T-helper 2 cell treated with Interferon-gamma antibody and Interleukin-4, amounts not matched to agents 5 μg/mL and 100 μg/mL, for 36 hours (primary cell): ENCODE measurements around the gene CDO1.

Experiments
- DNase-seq: peaks from one replicate; pipeline ENCODE4 v3.0.0; 2021; ENCODE audit warnings: low spot score
- H3K27ac Mint-ChIP-seq: one replicate; pipeline ENCODE4 v1.8.0; 2021; ENCODE audit warnings: mild to moderate bottlenecking, mixed read lengths
- H3K27me3 Mint-ChIP-seq: one replicate; pipeline ENCODE4 v1.8.0; 2021; ENCODE audit warnings: low read depth, mixed read lengths
- H3K36me3 Mint-ChIP-seq: one replicate; pipeline ENCODE4 v1.8.0; 2021; ENCODE audit warnings: low read depth, mixed read lengths
- H3K4me1 Mint-ChIP-seq: one replicate; pipeline ENCODE4 v1.8.0; 2021; ENCODE audit warnings: low read depth, mixed read lengths
- H3K4me3 Mint-ChIP-seq: one replicate; pipeline ENCODE4 v1.8.0; 2022; ENCODE audit warnings: mild to moderate bottlenecking, moderate library complexity, mixed read lengths
- H3K9me3 Mint-ChIP-seq: one replicate; pipeline ENCODE4 v1.8.0; 2021; ENCODE audit warnings: mixed read lengths

Gene CDO1

GRCh38 chr5:115816226-115817081, at the start of gene CDO1:
CDO1 (minus strand) TSS chr5:115816659; CDS start chr5:115816397, 262 bp downstream.
- no peak for DNase-seq
- H3K27ac Mint-ChIP-seq = peak within 1 kb of the TSS; percentile 9
- no peaks in the 10 kb centered on the region for H3K36me3 Mint-ChIP-seq
- no peaks in the 10 kb centered on the region for H3K9me3 Mint-ChIP-seq
- H3K4me1 Mint-ChIP-seq = peaks cover 22% of the 10 kb centered on the region
- peaks cover 84% of the 10 kb centered on the region for H3K27me3 Mint-ChIP-seq
- peak within 1 kb of the TSS; percentile 72 for H3K4me3 Mint-ChIP-seq

DNA sequence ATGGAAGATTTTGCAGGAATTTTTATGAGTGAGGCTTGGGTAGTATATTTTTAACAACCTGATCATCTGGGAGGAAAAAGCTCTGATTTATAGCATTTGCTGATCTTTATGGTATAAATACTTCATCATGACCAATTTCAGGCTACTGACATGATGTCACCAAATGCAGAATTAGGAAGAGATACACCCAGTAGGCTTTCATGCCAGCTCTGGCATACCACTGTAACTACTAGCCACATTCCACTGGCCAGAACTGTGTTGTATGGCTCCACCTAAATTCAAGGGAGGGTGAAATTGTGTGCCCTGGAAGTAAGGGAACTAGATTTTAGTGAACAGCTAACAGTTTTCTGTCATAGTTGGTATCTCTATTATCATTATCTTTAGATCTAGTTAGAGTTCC, 42.9 kb upstream of the CDO1 start:
- no peak for DNase-seq
- Mint-ChIP-seq H3K9me3 (no peaks in the 10 kb centered on the region), H3K4me1 (peaks cover 14% of the 10 kb centered on the region), H3K27ac (no peak overlapping the region), H3K27me3 (no peaks in the 10 kb centered on the region), H3K4me3 (no peak overlapping the region), H3K36me3 (peaks cover 5% of the 10 kb centered on the region)

GRCh38 chr5:115858396-115858795, 41.9 kb upstream of the CDO1 start:
- peaks cover 8% of the 10 kb centered on the region for H3K9me3 Mint-ChIP-seq
- peaks cover 18% of the 10 kb centered on the region for H3K4me1 Mint-ChIP-seq
- peaks cover 12% of the 10 kb centered on the region for H3K36me3 Mint-ChIP-seq
- DNase-seq = no peak
- H3K4me3 Mint-ChIP-seq = no peak overlapping the region
- H3K27ac Mint-ChIP-seq = no peak overlapping the region
- H3K27me3 Mint-ChIP-seq = no peaks in the 10 kb centered on the region

DNA sequence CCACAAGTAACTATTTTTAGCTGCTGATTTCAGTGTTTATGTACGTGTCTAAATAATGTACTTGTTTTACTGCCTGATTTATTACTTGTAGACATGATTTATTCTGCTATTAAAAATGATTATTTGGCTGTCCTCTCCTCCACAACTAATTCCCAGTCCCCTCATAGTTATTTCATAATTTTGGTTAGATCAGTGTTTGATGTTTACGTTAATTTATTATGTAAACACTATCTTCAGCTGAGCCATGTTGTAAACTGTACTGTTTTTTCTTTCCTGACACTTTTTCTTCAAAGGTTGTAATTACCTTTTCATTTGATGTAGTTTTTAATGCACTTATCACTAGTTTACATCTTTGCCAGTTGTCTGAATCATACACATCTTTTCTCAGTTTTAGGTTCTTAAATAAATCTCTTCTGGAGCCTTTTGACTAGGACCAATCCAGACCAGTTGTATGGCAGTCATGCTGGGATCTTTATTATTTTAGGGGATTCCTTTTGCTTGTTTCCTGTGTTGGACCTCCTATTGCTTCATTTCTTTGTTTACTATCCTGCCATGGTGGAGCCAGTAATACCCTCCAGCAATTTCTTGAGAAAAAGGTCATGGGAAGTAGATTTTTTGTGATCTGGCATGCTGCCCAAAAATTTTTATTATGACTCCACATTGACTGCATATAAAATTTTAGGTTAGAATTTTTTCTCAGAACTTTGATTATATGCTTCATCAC, 41.3 kb upstream of the CDO1 start:
- Mint-ChIP-seq H3K27ac (no peak overlapping the region), H3K4me1 (peaks cover 22% of the 10 kb centered on the region), H3K9me3 (peaks cover 12% of the 10 kb centered on the region), H3K27me3 (no peaks in the 10 kb centered on the region), H3K4me3 (no peak overlapping the region), H3K36me3 (peaks cover 15% of the 10 kb centered on the region)
- DNase-seq = no peak

GRCh38 chr5:115857057-115857479, 40.6 kb upstream of the CDO1 start:
- Mint-ChIP-seq H3K9me3 (peaks cover 12% of the 10 kb centered on the region), H3K27me3 (no peaks in the 10 kb centered on the region), H3K36me3 (peaks cover 15% of the 10 kb centered on the region), H3K4me3 (no peak overlapping the region), H3K27ac (no peak overlapping the region), H3K4me1 (peaks cover 22% of the 10 kb centered on the region)
- no peak for DNase-seq

DNA sequence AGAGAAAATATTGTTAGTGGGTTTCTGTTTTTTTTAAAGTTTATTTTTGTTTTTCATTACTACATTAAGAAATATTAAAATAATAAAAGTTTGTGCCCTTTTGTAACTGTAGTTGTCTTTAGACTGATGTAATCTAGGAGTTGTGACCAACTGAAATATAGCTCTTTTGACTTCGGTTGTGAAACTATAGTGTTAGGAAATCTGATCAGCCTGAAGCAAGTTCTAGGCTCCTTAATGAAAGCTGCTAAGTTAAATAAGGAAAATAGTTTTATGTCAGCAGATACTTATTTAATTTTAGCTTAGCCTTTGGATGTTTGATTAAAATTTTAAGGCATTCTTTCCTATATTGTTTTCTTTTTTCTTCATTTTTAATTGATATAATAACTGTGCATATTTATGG, 39.5 kb upstream of the CDO1 start:
- Mint-ChIP-seq H3K4me1 (peaks cover 22% of the 10 kb centered on the region), H3K4me3 (no peak overlapping the region), H3K27me3 (no peaks in the 10 kb centered on the region), H3K9me3 (peaks cover 12% of the 10 kb centered on the region), H3K27ac (no peak overlapping the region), H3K36me3 (peaks cover 15% of the 10 kb centered on the region)
- DNase-seq = no peak

DNA sequence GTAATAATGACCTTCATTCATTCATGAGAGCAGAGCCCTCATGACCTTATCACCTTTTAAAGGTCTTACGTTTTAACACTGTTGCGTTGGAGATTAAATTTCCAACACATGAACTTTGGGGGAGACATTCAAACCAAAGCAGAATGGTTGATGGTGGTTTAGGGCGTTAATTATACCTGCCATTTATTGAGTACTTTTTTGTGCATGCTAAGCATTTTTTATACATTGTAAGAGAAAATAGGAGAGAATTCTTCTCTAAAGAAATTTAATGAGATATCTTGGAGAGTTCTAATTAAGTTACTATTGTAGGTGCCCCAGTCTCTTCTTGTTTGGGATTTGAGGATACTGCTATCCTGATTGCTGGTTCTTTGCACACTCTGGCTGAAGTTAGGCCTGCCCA, 37.7 kb upstream of the CDO1 start:
- H3K27ac Mint-ChIP-seq = no peak overlapping the region
- H3K9me3 Mint-ChIP-seq = peaks cover 12% of the 10 kb centered on the region
- no peak overlapping the region for H3K4me3 Mint-ChIP-seq
- peaks cover 23% of the 10 kb centered on the region for H3K4me1 Mint-ChIP-seq
- DNase-seq = no peak
- no peaks in the 10 kb centered on the region for H3K27me3 Mint-ChIP-seq
- H3K36me3 Mint-ChIP-seq = peaks cover 15% of the 10 kb centered on the region

DNA sequence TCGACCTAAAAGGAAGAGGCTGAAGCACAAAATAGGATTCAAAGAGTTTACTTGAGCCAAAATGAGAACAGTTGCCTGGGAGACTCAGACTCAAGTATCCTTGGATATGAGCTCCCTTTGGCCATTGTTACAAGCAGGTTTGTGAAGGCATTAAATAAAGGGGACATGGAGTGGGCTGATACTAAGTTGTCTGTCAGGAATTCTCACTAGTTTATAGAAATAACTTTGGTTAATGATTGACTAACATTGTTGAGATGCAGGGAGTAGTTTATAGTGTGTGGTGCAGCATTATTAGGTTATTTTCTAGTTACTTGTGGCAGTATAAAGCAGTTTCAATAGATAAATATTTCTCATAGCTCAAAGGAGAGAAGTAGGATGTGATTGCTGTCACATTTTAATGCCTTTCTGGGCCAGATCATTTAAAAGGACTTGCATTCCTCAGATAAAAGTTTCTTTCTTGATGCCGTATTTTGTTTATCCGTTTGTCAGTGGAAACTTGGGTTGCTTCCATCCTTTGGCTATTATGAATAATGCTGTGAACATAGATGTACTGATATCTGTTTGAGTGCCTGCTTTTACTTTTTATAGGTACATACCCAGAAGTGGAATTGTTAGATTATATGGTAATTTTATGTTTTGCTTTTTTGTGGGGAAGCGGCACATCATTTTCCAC, 34.4 kb upstream of the CDO1 start:
- Mint-ChIP-seq H3K27ac (no peak overlapping the region), H3K4me3 (no peak overlapping the region), H3K4me1 (peaks cover 12% of the 10 kb centered on the region), H3K27me3 (no peaks in the 10 kb centered on the region), H3K9me3 (peaks cover 12% of the 10 kb centered on the region), H3K36me3 (peaks cover 12% of the 10 kb centered on the region)
- DNase-seq = no peak

DNA sequence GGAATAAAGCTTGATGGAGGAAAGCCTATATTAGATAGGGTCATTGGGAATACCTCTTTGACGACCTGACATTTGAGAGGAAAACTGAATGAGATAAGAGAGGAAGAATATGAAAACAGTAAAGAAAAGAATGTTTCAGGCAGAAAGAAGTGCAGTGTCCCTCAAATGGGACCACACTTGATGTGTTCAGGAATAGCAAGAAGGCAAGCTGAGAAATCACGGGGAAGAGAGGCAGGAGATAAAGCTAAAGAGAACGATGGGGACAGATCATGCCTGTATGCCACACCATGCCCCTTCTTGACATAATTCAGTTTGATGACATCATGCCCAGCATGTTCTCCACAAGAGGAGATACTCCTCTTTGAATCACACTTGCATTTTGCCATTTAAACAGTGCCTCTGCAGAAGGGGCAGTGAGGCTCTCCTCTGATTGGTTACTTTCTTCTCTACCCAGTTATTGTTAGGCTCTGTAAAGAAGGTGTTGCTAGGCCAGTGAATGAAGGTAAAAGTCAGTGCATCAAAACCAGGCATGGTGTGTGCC, 32.9 kb upstream of the CDO1 start:
- Mint-ChIP-seq H3K9me3 (peaks cover 12% of the 10 kb centered on the region), H3K27me3 (no peaks in the 10 kb centered on the region), H3K4me3 (no peak overlapping the region), H3K36me3 (peaks cover 9% of the 10 kb centered on the region), H3K27ac (no peak overlapping the region), H3K4me1 (peaks cover 15% of the 10 kb centered on the region)
- no peak for DNase-seq

- H3K4me1 Mint-ChIP-seq = peaks cover 24% of the 10 kb centered on the region
- DNase-seq = no peak
- H3K4me3 Mint-ChIP-seq = no peak overlapping the region
- H3K27me3 Mint-ChIP-seq = no peaks in the 10 kb centered on the region
- no peaks in the 10 kb centered on the region for H3K9me3 Mint-ChIP-seq
- H3K27ac Mint-ChIP-seq = no peak overlapping the region
- H3K36me3 Mint-ChIP-seq = peaks cover 1% of the 10 kb centered on the region
Measured at GRCh38 chr5:115847290-115847689, 30.8 kb upstream of the CDO1 start.

DNA sequence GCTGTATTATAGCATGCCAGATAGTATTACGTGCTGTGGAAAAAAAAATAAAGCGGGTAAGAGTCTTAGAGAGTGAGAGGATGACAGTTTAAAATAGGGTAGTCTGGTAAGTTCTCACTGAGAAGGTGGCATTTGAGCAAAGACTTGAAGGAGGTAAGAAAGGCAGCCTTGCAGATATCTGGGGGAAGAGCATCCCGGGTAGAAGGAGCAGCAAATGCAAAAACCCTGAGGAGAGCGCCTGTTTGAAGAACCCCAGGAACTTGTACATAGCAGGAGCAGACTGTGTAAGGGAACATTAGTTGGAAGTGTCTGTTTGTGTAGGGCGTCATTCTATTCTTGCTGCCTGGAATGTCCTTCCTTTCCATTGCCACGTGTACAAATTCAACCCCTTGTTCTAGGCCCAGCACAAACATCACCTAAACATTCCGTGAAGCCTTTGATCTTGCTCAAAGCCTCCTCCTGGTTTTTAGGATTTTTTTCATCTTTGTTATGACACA, 27.9 kb upstream of the CDO1 start:
- no peak overlapping the region for H3K4me3 Mint-ChIP-seq
- no peaks in the 10 kb centered on the region for H3K9me3 Mint-ChIP-seq
- peaks cover 12% of the 10 kb centered on the region for H3K36me3 Mint-ChIP-seq
- peaks cover 31% of the 10 kb centered on the region for H3K4me1 Mint-ChIP-seq
- H3K27me3 Mint-ChIP-seq = no peaks in the 10 kb centered on the region
- no peak for DNase-seq
- no peak overlapping the region for H3K27ac Mint-ChIP-seq

DNA sequence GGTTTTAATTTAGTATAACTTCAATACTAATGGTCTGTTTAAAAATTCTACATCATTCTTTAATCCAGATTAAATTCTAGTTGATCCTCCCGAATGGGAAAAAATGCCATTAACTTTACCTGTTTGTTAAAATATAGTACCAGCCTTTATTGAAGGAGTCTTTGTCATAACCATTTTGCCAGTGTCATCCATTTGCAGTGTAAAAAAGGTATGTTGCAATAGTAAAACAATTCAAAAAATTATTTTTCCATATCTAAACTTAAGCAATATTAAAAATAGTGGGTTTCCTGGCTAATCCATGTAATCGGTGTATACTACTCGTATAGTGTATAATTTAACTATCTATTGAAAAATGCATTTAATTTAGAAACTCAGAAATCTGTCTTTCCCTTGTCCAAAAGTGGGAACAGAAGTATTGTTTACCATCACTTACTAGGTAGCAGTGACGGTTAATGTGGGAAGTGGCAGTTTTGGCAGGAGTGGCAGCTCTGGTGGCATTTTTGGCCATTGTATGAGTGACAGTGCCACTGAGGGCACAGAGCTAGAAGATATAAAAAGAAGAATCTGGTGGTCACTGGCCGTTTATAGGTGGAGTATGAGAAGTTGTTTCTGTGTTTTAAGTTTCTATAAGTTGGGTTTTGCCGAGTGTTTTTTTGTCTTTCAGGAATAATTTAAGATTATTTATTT, 27.1 kb upstream of the CDO1 start:
- Mint-ChIP-seq H3K4me3 (peak overlapping the region; percentile 96), H3K27me3 (no peaks in the 10 kb centered on the region), H3K27ac (no peak overlapping the region), H3K36me3 (peaks cover 17% of the 10 kb centered on the region), H3K9me3 (no peaks in the 10 kb centered on the region), H3K4me1 (peaks cover 33% of the 10 kb centered on the region)
- DNase-seq = no peak

GRCh38 chr5:115842952-115843351, 26.5 kb upstream of the CDO1 start:
- Mint-ChIP-seq H3K9me3 (no peaks in the 10 kb centered on the region), H3K27me3 (no peaks in the 10 kb centered on the region), H3K4me1 (peaks cover 37% of the 10 kb centered on the region), H3K36me3 (peaks cover 19% of the 10 kb centered on the region), H3K27ac (no peak overlapping the region), H3K4me3 (peak overlapping the region; percentile 96)
- DNase-seq = no peak
